ENCODE data around the gene RNF157.

RNF157 gene

GRCh38 chr17:76139801-76140660, 100.3 kb downstream of the RNF157 start:
- TF ChIP-seq, protein P1, sequence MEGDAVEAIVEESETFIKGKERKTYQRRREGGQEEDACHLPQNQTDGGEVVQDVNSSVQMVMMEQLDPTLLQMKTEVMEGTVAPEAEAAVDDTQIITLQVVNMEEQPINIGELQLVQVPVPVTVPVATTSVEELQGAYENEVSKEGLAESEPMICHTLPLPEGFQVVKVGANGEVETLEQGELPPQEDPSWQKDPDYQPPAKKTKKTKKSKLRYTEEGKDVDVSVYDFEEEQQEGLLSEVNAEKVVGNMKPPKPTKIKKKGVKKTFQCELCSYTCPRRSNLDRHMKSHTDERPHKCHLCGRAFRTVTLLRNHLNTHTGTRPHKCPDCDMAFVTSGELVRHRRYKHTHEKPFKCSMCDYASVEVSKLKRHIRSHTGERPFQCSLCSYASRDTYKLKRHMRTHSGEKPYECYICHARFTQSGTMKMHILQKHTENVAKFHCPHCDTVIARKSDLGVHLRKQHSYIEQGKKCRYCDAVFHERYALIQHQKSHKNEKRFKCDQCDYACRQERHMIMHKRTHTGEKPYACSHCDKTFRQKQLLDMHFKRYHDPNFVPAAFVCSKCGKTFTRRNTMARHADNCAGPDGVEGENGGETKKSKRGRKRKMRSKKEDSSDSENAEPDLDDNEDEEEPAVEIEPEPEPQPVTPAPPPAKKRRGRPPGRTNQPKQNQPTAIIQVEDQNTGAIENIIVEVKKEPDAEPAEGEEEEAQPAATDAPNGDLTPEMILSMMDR (IDR thresholded peaks at IDR 0.05) = no peak

GRCh38 chr17:76138896-76139752, 101.2 kb downstream of the RNF157 start:
- TF ChIP-seq, protein P1 (IDR thresholded peaks at IDR 0.05) = no peak

- TF ChIP-seq, protein P1 (IDR thresholded peaks at IDR 0.05) = no peak
Measured at GRCh38 chr17:76138234-76138895, 101.9 kb downstream of the RNF157 start.

DNA sequence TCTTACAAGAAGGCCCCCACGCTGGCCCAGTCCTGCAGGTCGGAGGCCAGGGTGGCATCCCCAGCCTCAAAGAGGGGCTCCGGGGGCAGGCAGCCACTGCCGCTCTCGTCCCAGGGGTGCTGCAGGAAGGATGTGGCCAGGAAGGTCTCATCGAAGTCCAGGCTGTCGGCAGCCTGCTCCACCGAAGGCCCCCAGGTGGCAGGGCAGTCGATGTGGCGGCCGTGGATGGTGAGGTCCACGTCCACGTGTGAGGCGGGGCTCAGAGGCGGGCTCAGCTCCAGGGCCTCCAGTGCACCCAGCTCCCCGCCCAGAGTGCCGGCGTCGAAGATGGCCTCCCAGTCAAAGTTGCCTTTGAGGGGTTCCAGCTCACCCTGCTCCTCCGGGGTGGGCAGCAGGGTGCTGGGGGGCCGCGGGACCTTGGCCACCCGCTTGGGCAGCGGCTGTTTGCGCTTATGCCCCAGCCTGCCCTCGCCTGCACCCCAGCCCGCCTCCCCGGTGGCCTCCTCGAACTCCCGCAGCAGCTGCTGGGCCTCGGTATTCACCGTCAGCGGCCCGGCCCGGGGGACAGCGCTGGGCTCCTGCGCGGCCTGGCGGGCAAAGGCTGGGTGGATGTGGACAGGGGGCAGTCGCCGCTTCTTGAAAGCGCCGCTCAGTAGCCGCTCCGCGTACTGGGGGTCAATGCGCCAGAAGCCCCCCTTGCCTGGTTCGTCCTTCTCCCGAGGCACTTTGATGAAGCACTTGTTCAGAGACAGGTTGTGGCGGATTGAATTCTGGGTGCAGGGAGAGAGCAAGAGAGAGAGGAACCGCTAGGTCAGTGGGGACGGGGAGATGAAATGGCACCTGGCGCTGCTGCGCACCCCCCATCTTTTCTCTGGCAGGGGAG, 102.7 kb downstream of the RNF157 start:
- TF ChIP-seq, protein P1 (IDR thresholded peaks at IDR 0.05) = no peak

- TF ChIP-seq, protein P1 (IDR thresholded peaks at IDR 0.05) = no peak
Measured at GRCh38 chr17:76137001-76137350, 103.3 kb downstream of the RNF157 start.

GRCh38 chr17:76136276-76137000, 103.9 kb downstream of the RNF157 start:
- TF ChIP-seq, protein P1 (IDR thresholded peaks at IDR 0.05) = no peak

Data from LNCAP (cell line).